Keratinocyte (primary cell): Measurements from ENCODE around the gene CCL25.

Experiments used
- EZH2 ChIP-seq: IDR thresholded peaks from one replicate; pipeline ENCODE4 v1.6.1; 2012; ENCODE audit warnings: inconsistent platforms, mild to moderate bottlenecking, low read length, moderate library complexity
- TF ChIP-seq, protein P1 (sequence below), 3 experiments: IDR thresholded peaks in 1 of 3; conservative IDR thresholded peaks in 1 of 3; optimal IDR thresholded peaks in 1 of 3; 2 replicates in 2 of 3; 3 replicates in 1 of 3; pipeline versions ENCODE3 to v1.5.1; 2011; ENCODE audit warnings: low read length in 3 of 3, mild to moderate bottlenecking in 3 of 3, moderate library complexity in 2 of 3, control low read depth in 1 of 3, inconsistent platforms in 1 of 3; ENCODE audit not compliant: insufficient read depth in 2 of 3; ENCODE audit errors: extremely low read depth in 1 of 3

DNA sequence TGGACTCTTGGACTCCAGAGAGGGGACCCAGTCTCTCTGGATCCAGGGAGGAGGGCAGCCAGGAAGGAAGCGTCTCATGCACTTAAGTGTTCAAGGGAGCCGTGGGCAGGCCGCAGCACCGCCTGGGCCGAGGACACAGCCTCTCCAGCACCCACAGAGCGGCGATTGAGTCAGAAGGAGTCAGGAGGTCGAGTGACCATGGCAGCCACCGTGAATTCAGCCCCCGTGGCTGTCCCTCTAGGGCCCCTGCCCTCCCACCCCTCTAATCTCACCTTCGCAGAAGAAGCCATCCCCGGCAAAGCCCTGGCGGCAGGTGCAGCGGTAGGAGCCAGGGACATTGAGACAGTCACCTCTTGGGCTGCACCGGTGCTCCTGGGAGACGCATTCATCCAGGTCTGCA is 58.8 kb downstream of the CCL25 start:
- TF ChIP-seq, protein P1, sequence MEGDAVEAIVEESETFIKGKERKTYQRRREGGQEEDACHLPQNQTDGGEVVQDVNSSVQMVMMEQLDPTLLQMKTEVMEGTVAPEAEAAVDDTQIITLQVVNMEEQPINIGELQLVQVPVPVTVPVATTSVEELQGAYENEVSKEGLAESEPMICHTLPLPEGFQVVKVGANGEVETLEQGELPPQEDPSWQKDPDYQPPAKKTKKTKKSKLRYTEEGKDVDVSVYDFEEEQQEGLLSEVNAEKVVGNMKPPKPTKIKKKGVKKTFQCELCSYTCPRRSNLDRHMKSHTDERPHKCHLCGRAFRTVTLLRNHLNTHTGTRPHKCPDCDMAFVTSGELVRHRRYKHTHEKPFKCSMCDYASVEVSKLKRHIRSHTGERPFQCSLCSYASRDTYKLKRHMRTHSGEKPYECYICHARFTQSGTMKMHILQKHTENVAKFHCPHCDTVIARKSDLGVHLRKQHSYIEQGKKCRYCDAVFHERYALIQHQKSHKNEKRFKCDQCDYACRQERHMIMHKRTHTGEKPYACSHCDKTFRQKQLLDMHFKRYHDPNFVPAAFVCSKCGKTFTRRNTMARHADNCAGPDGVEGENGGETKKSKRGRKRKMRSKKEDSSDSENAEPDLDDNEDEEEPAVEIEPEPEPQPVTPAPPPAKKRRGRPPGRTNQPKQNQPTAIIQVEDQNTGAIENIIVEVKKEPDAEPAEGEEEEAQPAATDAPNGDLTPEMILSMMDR (optimal IDR thresholded peaks at IDR 0.05 in 1 of 3, IDR thresholded peaks at IDR 0.05 in 1 of 3, conservative IDR thresholded peaks at IDR 0.05 in 1 of 3; ENCODE audit: extremely low read depth in 1 of 3, insufficient read depth in 2 of 3, low read length in 3 of 3) = no peak
- TF ChIP-seq EZH2 = no peak
